Neuronal stem cell (in vitro differentiated cells): ENCODE data around the gene GCNA.
"Not testable (repeated sequence)": the region's sequence is repeated elsewhere in the genome, so short reads cannot be mapped to it uniquely, and the experiment has no call there.

Experiments
- DNase-seq: peaks from one replicate; pipeline ENCODE4 v3.0.0-alpha.2; 2013; ENCODE audit warnings: low spot score
- H2AFZ ChIP-seq: one replicate; pipeline ENCODE4 v1.6.1; 2013; ENCODE audit warnings: mild to moderate bottlenecking, low read length, inconsistent platforms
- H2AK5ac ChIP-seq: 2 replicates; pipeline ENCODE4 v1.6.1; 2013; ENCODE audit warnings: low read depth, mild to moderate bottlenecking, inconsistent platforms, low read length, moderate library complexity, mixed read lengths
- H2BK120ac ChIP-seq: 2 replicates; pipeline ENCODE4 v1.6.1; 2013; ENCODE audit warnings: low read depth, mild to moderate bottlenecking, inconsistent platforms, low read length, moderate library complexity, mixed read lengths
- H2BK12ac ChIP-seq: one replicate; pipeline ENCODE4 v1.6.1; 2013; ENCODE audit warnings: low read length, inconsistent platforms
- H2BK15ac ChIP-seq: 2 replicates; pipeline ENCODE4 v1.6.1; 2013; ENCODE audit warnings: mild to moderate bottlenecking, low read length, inconsistent platforms, mixed read lengths
- H2BK5ac ChIP-seq: one replicate; pipeline ENCODE4 v1.6.1; 2013; ENCODE audit warnings: inconsistent platforms, mild to moderate bottlenecking, low read length, moderate library complexity
- H3K14ac ChIP-seq: one replicate; pipeline ENCODE4 v1.6.1; 2013; ENCODE audit warnings: low read length, inconsistent platforms
- H3K18ac ChIP-seq: 2 replicates; pipeline ENCODE4 v1.6.1; 2013; ENCODE audit warnings: low read length, inconsistent platforms
- H3K23ac ChIP-seq: 2 replicates; pipeline ENCODE4 v1.6.1; 2013; ENCODE audit warnings: low read depth, mild to moderate bottlenecking, mixed read lengths, low read length, inconsistent platforms; ENCODE audit not compliant: poor library complexity
- H3K27ac ChIP-seq: replicated peaks from 3 replicates; pipeline ENCODE4 v1.5.1; 2013; ENCODE audit warnings: low read length, inconsistent platforms
- H3K27me3 ChIP-seq, 3 experiments: 2 replicates each; pipeline ENCODE4 v1.6.1; 2013; ENCODE audit warnings: low read length in 3 of 3, mild to moderate bottlenecking in 2 of 3, inconsistent platforms in 1 of 3, low read depth in 1 of 3, mixed read lengths in 1 of 3, moderate library complexity in 1 of 3; ENCODE audit not compliant: control insufficient read depth in 3 of 3, insufficient read depth in 3 of 3
- H3K36me3 ChIP-seq, 2 donors: replicated peaks in 1 of 2; 2 replicates each; pipeline ENCODE4 v1.6.1; 2013; ENCODE audit warnings: low read length in 2 of 2; ENCODE audit not compliant: control insufficient read depth in 2 of 2, insufficient read depth in 2 of 2
- H3K4ac ChIP-seq: 2 replicates; pipeline ENCODE4 v1.6.1; 2013; ENCODE audit warnings: inconsistent platforms, mild to moderate bottlenecking, low read length, moderate library complexity
- H3K4me1 ChIP-seq, 2 donors: 1 replicate in 1 of 2; 2 replicates in 1 of 2; pipeline ENCODE4 v1.6.1; 2013; ENCODE audit warnings: low read length in 2 of 2, low read depth in 1 of 2; ENCODE audit not compliant: control insufficient read depth in 2 of 2, insufficient read depth in 1 of 2
- H3K4me2 ChIP-seq: one replicate; pipeline ENCODE4 v1.6.1; 2013; ENCODE audit warnings: mild to moderate bottlenecking, low read length, inconsistent platforms; ENCODE audit not compliant: insufficient read depth, poor library complexity, severe bottlenecking
- H3K4me3 ChIP-seq, 2 donors: 2 replicates each; pipeline ENCODE4 v1.5.1; 2013; ENCODE audit warnings: low read length in 2 of 2, mild to moderate bottlenecking in 2 of 2, inconsistent platforms in 1 of 2, moderate library complexity in 1 of 2
- H3K79me1 ChIP-seq: one replicate; pipeline ENCODE4 v1.6.1; 2013; ENCODE audit warnings: low read depth, mild to moderate bottlenecking, inconsistent platforms, low read length, moderate library complexity
- H3K9ac ChIP-seq: one replicate; pipeline ENCODE4 v1.6.1; 2013; ENCODE audit warnings: mild to moderate bottlenecking, low read depth, low read length, inconsistent platforms; ENCODE audit not compliant: poor library complexity
- H3K9me3 ChIP-seq, 2 donors: replicated peaks in 1 of 2; 2 replicates each; pipeline versions ENCODE3 to v1.6.1; 2013; ENCODE audit warnings: low read length in 2 of 2, mild to moderate bottlenecking in 2 of 2, inconsistent platforms in 1 of 2, low read depth in 1 of 2, mixed read lengths in 1 of 2, moderate library complexity in 1 of 2; ENCODE audit not compliant: control insufficient read depth in 2 of 2, insufficient read depth in 1 of 2
- H4K8ac ChIP-seq: one replicate; pipeline ENCODE4 v1.6.1; 2013; ENCODE audit warnings: low read depth, mild to moderate bottlenecking, inconsistent platforms, low read length, moderate library complexity
- H4K91ac ChIP-seq: one replicate; pipeline ENCODE4 v1.6.1; 2013; ENCODE audit warnings: low read length, low read depth, mild to moderate bottlenecking, inconsistent platforms; ENCODE audit not compliant: poor library complexity
- WGBS, 2 donors: extraction: QIAGEN DNeasy Blood & Tissue Kit; methylation state at CpG; one replicate each; pipeline ENCODE4 v1.1.7; 2013; ENCODE audit warnings: missing lambda C conversion rate in 2 of 2, mixed read lengths in 1 of 2; ENCODE audit not compliant: insufficient read length in 2 of 2, insufficient replicate concordance in 1 of 2; ENCODE audit errors: extremely low coverage in 2 of 2; 5-methylcytosine and 5-hydroxymethylcytosine counted together

The GCNA gene

DNA sequence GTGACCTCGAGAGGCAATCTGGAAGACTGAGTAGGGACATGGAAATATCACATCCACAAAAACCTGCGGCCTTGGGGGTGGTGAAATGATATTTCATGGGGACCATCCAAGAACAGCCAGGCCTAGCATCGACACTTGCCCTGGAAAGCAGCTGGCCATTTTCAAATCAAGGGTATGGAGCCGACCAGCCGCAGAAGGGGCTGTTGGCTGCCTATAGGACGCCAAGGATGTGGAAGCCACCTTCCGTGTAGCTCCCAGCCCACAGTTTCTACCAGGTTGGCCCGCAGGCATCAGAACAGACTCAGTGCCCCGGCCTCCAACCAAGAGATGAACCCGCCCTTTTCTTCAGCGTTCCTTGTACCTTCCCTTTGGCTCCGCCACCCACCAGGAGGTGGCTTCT is 83.7 kb downstream of the GCNA start:
- Histone ChIP-seq H3K4me1 (no peaks in the 10 kb centered on the region), H4K91ac (no peak overlapping the region), H3K9me3 (no peaks in the 10 kb centered on the region), H2BK5ac (no peak overlapping the region), H3K4ac (no peak overlapping the region), H2AFZ (no peak overlapping the region), H4K8ac (no peak overlapping the region), H3K27ac (no peak overlapping the region), H2BK12ac (no peak overlapping the region), H3K23ac (no peak overlapping the region), H3K27me3 (peaks cover 0 to 13% (median 0%) of the 10 kb centered on the region in 3 experiments), H2BK120ac (no peak overlapping the region), H3K79me1 (no peaks in the 10 kb centered on the region), H2AK5ac (no peak overlapping the region), H3K4me3 (no peak overlapping the region), H3K36me3 (no peaks in the 10 kb centered on the region), H3K18ac (no peak overlapping the region), H3K9ac (no peak overlapping the region), H3K4me2 (no peak overlapping the region), H2BK15ac (no peak overlapping the region), H3K14ac (no peak overlapping the region)
- no peak for DNase-seq
- no CpG with 5 or more reads among the region's 12 CpGs for WGBS, 2 donors

DNA sequence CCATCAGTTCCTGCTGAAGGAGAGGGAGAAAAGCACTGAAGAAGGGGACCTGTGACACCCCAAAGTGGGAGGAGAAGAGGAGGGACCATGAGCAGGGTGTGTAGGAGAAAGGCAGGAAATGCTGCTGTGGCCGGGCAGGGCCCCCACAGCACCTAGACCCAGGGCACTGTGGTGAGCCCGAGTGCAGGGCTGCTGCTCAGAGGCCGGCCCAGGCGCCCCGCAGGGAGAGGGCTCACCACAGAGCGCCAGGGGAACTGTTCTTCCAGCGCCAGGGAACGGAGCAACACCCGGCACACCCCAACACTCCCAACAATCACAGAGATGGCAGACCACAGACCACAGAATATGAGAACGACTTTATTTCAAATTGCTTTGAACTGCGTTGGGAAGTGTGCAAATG is 84.4 kb downstream of the GCNA start:
- not testable (repeated sequence) for H4K91ac ChIP-seq, H3K36me3 ChIP-seq, H2BK12ac ChIP-seq, H2BK120ac ChIP-seq, H2AFZ ChIP-seq, H3K9ac ChIP-seq, H3K23ac ChIP-seq, H3K9me3 ChIP-seq, H2AK5ac ChIP-seq, H3K4me2 ChIP-seq, H3K4ac ChIP-seq, H4K8ac ChIP-seq, H3K79me1 ChIP-seq, H2BK5ac ChIP-seq, H3K4me3 ChIP-seq, H3K14ac ChIP-seq, H3K4me1 ChIP-seq, H2BK15ac ChIP-seq, H3K27ac ChIP-seq, H3K18ac ChIP-seq, DNase-seq
- WGBS, 2 donors: no CpG with 5 or more reads among the region's 11 CpGs
- H3K27me3 ChIP-seq: peaks cover 0 to 13% (median 0%) of the 10 kb centered on the region in 3 experiments
